Measurements from ENCODE around the gene OR13J1.
"Not testable (repeated sequence)": the region's sequence is repeated elsewhere in the genome, so short reads cannot be mapped to it uniquely, and the experiment has no call there.

OR13J1 gene, protein sequence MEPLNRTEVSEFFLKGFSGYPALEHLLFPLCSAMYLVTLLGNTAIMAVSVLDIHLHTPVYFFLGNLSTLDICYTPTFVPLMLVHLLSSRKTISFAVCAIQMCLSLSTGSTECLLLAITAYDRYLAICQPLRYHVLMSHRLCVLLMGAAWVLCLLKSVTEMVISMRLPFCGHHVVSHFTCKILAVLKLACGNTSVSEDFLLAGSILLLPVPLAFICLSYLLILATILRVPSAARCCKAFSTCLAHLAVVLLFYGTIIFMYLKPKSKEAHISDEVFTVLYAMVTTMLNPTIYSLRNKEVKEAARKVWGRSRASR

DNA sequence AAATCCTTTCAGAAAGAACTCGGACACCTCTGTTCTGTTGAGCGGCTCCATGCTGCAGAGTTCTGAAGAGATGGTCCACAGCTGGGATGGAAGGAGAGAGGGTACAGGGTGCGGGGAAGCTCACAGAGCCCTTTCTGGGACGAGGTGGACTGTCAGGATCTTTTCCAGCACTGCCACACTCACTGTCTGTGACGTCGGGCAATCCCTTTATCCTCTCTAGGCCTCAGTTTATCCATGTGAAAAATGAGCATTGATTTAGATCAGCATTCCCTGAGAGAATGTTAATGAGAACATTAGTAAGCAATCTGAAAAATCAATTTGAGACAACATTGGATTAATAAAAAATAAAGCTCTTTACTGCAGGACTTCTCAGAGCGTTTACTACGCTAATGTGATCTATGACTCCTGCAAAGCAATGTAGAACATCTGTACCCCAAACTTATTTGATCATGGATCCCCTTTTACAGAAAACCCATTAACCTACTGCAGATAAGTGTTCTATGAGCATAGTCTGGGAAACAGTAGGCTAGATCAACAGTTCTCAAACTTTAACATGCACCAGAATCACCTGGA lies at the start of gene OR13J1:
TSS of gene OR13J1 (minus strand) at position 51 of the 573 bp plus-strand sequence. CDS start at position 51, 0 bp downstream.
- DNase-seq (ENCODE audit: low spot score) = no peak

DNA sequence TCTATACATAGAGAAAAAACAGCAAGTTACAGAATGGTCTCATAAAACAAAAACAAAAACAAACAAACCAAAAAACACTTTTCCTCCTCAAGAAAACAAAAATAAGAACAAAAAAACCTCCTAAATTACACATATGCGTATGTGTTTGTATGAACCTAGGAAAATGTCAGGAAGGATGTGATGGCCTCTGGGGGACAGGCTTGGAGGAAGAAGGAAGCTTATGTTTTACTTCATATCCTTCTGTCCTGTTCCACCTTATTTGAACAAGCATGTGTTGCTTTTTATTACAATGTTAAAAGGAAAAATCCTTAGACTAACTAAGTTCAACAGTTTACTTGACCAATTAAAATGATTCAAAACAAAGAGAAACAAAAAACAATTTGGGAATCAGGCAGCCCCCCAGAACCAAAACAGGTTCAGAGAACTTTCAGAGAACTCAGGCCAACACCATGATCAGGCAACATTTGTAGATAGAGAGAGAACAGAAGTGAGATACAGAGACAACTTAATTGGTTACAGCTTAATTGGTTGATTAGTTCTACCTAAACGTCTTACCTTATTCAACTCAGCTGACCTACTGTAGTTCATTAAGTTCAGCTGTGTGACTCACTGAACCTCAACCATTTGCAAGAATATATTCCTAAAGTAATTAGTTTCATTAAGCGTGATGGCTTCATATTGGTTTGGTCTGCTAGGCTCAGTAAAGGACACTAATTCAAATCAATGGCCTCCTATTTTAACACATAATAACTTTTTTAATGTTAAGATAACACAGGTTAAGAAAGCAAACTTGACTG lies 49.2 kb upstream of the OR13J1 start:
- no peak for DNase-seq (ENCODE audit: low spot score)

DNA sequence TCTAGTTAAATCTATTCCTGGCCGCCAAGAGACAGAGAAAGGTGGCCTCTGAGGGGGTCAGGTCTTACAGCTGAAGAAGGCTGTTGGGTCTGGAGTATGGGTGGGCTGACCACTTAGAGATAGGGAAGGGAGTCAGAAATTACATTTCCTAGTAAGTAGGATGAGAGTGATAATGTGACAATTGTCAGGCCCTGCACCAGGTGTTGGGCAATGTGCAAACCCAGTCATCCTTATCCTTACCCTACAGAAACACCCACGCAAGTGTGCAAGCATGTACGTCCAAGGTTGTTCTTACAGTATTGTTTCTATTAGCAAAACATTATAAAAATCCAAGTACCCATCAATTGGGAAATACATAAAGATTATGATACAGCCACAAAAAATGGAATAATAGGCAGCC lies 48.6 kb upstream of the OR13J1 start:
- no peak for DNase-seq (ENCODE audit: low spot score)

DNA sequence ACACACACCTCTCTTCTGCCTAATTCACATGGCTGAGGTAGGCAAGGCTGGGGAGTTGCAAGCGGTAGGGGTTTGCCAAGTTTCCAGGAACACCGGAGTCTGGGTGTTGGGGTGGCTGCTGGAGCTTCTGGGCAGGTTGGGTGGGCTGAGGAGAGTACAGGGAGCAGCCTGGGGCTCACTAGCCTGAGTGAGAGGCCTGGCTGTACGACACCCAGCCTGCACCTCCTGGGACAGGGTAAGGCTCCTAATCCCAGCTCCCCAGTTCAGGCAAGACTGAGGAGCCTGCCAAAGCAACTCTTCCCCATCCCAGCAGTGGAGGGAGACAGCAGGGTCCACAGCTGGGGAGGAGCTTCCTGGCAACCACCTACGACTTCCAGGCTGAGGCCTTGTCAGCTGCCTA lies 47.1 kb upstream of the OR13J1 start:
- no peak for DNase-seq (ENCODE audit: low spot score)

DNA sequence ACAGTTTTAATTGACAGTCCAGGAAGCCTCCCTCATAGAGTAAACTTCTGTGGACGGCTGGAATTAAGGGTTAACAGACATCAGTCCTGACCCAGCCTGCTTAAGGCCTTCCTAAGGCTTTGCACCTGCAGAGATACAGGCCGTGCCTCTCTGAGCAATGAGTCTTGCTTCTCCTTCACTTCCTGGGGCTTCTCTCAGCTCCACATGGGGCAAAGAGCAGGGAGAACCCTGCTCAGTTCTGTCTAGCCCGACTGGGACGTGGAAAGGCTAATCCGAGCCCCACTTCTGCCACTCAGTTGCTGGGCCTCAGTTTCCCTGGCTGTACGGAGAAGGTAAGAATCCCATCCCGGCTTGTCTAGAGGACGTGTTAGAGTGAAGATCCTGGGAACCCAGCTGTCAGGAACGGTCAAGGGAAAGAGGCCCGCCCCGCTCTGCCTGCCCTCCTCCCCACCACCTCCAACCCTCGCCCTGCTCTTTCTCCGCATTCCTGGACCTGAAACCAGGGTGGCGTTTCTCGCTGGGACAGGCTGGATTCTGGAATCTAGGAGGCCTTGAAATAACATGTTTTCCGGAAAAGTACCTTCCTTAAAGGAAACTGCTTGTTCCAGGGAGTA lies 45.6 kb upstream of the OR13J1 start:
- no peak for DNase-seq (ENCODE audit: low spot score)

- no peak for DNase-seq (ENCODE audit: low spot score)
These were observed 44.2 kb upstream of the OR13J1 start for GRCh38 chr9:35914301-35914807.

GRCh38 chr9:35913429-35913828 lies 43.2 kb upstream of the OR13J1 start:
- DNase-seq (ENCODE audit: low spot score) = not testable (repeated sequence)

DNA sequence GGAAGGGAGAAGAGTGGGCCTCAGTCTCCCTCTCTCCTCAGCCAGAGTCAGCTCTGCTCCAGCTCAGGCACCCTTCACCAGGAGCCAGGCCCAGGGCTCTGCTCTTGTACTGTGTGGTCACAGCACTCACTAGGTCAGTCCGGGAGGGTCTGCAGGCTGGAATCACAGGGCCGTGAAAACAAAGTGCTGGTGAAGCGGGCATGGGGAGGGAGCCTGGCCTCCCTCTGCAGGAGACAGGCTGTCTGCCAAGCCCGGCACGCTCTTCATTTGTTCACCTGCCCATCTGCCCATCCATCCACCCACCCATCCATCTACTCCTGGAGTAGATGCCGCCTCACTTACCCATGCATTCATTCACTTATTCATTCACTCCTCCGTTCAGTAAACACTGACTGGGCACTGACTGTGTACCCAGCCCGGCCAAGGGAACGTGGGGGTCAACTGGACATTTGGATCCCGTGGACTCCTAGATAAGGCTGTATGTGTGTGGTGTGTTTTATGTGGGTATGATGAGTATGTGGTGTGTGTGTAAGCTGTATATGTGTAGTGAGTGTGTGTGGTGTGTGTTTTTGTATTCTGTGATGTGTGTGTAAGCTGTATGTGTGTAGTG lies 42.7 kb upstream of the OR13J1 start:
- no peak for DNase-seq (ENCODE audit: low spot score)

GRCh38 chr9:35911690-35912089 lies 41.5 kb upstream of the OR13J1 start:
- DNase-seq (ENCODE audit: low spot score) = no peak

DNA sequence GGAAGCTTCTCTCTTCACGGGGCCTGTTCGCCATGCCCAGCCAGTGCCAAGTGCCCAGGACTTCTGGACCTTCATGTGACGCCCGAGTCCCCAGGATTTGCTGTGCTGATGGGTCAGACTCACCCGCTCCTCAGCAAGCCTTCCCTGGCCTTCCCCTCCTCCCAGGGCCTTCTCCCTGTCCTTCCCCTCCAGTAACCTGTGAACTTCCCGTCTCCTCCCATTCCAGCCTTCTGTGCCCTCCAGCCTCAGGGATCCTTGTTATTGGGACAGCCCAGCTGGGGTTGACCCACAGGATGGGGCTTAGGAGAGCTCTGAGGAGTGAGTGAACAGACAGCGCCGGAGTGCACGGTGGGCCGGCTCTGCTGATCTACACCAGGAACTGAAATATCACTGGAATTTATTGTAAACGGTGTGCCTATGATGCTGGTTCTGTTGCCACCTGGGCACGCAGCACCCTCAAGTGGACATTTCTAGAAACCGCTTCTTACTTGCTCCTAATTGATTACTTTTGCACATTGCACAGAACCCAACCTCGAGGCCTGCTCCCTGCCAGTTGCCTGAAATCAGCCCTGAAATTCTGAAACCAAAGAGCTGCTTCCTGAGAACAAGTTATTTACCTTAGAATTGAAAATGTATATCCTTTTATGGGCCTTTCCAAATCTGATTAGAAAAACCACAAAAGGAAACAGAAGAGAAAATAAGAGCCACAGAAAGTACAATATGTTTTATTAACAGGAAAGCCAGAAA lies 40.6 kb upstream of the OR13J1 start:
- DNase-seq (ENCODE audit: low spot score) = peak; percentile 51

- DNase-seq (ENCODE audit: low spot score) = no peak
These were observed 39.7 kb upstream of the OR13J1 start for GRCh38 chr9:35909687-35910612.

GRCh38 chr9:35909274-35909673 lies 39.1 kb upstream of the OR13J1 start, which contains the start of gene SPAAR:
SPAAR (plus strand) TSS chr9:35909490; CDS start chr9:35910464, 974 bp downstream.
- no peak for DNase-seq (ENCODE audit: low spot score)

- DNase-seq (ENCODE audit: low spot score) = no peak
These were observed 38.4 kb upstream of the OR13J1 start for GRCh38 chr9:35908504-35909125.

GRCh38 chr9:35907711-35908503 lies 37.7 kb upstream of the OR13J1 start:
- DNase-seq (ENCODE audit: low spot score) = no peak

DNA sequence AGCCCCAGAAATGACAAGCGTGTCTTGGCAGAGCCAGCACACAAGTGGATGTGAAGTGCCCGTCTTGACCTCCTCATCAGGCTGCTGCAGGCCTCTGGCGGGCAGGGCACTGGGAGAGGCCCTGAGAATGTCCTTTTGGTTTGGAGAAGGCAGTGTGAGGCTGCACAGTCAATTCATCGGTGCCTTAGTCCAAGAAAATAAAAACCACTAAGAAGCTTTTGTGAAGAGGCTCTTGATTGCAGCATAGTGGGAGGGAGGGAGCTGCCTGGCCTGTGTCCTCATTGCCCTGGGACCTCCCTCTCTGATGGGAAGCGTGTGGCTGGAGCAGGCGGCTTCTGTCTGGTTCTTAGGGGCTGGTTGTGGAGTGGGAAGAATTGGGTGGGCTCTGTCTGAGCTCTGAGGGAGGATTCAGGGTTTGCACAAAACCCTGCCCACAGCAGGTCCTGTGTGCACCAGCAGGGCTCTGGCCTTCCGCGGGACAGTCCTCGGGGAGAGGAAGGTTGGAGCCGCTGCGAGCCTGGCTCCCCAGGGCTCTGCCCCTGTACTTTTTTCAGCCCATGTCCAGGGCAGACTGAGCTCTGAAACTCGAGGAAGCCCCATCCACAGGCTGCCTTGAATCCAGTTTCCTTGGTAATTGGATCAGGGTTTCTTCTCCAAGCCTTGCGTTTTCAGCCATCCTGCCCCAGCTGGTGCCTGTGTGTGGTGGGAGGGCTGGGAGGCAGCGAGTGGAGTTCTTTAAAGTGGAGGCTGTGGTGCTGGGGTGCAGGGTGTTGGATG lies 36.9 kb upstream of the OR13J1 start:
- DNase-seq (ENCODE audit: low spot score) = no peak

DNA sequence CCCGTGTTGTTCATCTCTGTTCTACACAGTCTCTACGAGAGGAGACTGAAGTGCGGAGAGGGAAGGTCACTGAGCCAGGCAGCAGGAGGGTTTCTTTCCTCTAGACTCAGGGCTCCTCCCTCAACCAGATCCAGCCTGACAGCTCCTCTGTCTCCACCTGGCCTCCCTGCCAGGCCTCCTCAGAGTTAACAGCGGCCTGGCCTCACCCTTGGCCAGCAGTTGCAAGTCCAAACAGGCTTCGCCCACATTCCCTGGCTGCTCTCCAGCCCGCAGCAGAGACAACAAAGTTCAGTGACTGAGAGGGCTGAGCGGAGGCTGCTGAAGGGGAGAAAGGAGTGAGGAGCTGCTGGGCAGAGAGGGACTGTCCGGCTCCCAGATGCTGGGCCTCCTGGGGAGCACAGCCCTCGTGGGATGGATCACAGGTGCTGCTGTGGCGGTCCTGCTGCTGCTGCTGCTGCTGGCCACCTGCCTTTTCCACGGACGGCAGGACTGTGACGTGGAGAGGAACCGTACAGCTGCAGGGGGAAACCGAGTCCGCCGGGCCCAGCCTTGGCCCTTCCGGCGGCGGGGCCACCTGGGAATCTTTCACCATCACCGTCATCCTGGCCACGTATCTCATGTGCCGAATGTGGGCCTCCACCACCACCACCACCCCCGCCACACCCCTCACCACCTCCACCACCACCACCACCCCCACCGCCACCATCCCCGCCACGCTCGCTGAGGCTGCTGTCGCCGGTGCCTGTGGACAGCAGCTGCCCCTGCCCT lies 35.9 kb upstream of the OR13J1 start, which contains the start of gene HRCT1:
TSS of gene HRCT1 (plus strand) at position 291 of the 768 bp plus-strand sequence. CDS start at position 377, 86 bp downstream.
- no peak for DNase-seq (ENCODE audit: low spot score)
